Suprapubic skin (tissue), 3 donors: ENCODE measurements around the gene WIF1.

Source experiments
- EP300 ChIP-seq: sonication (generic); formaldehyde crosslinking; IDR thresholded peaks from one replicate; pipeline ENCODE4 v1.6.1; 2017; ENCODE audit warnings: antibody characterized with exemption
- POLR2A ChIP-seq, 2 donors: fragments of 450-650 bp; IDR thresholded peaks; one replicate each; pipeline ENCODE4 v1.6.1; 2017; ENCODE audit warnings: antibody characterized with exemption in 2 of 2, mild to moderate bottlenecking in 2 of 2, moderate library complexity in 2 of 2
- TF ChIP-seq, protein P1 (sequence below), 2 donors: fragments of 200-600 bp in 1 of 2; fragments of 450-650 bp in 1 of 2; sonication (generic) in 1 of 2; IDR thresholded peaks; one replicate each; pipeline ENCODE4 v1.5.1; 2016 to 2019; ENCODE audit warnings: antibody characterized with exemption in 2 of 2, mild to moderate bottlenecking in 1 of 2, moderate library complexity in 1 of 2

DNA sequence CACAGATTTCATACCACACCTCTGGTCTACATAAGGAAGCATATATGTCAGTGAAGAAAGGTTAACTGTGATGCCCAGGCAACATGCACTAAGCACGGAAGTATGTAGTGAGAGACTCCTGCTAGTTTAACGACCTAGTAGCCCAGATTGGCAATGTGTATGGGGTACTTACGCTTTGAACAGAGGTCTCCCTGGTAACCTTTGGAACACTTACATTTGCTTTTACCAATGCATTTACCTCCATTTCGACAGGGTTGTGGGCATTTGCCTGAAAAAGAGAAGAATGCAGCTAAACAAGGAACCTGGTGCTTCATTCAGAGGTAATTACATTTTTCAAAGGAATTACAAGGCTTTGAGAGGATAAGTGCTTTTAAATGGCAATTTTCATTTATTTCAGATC, 65.2 kb downstream of the WIF1 start:
- no peak for TF ChIP-seq EP300
- TF ChIP-seq, protein P1, sequence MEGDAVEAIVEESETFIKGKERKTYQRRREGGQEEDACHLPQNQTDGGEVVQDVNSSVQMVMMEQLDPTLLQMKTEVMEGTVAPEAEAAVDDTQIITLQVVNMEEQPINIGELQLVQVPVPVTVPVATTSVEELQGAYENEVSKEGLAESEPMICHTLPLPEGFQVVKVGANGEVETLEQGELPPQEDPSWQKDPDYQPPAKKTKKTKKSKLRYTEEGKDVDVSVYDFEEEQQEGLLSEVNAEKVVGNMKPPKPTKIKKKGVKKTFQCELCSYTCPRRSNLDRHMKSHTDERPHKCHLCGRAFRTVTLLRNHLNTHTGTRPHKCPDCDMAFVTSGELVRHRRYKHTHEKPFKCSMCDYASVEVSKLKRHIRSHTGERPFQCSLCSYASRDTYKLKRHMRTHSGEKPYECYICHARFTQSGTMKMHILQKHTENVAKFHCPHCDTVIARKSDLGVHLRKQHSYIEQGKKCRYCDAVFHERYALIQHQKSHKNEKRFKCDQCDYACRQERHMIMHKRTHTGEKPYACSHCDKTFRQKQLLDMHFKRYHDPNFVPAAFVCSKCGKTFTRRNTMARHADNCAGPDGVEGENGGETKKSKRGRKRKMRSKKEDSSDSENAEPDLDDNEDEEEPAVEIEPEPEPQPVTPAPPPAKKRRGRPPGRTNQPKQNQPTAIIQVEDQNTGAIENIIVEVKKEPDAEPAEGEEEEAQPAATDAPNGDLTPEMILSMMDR (IDR thresholded peaks at IDR 0.05): no peak
- TF ChIP-seq POLR2A (IDR thresholded peaks at IDR 0.05): no peak
